HG03025 (cell line): ENCODE results near the gene POLR2I.

Experiments
- ATAC-seq: cut with Tn5 transposase; IDR thresholded peaks from one replicate; pipeline ENCODE4 v1.9.1; 2021; ENCODE audit warnings: mild to moderate bottlenecking, moderate library complexity; ENCODE audit not compliant: unreplicated experiment, low FRiP score

Gene POLR2I

DNA sequence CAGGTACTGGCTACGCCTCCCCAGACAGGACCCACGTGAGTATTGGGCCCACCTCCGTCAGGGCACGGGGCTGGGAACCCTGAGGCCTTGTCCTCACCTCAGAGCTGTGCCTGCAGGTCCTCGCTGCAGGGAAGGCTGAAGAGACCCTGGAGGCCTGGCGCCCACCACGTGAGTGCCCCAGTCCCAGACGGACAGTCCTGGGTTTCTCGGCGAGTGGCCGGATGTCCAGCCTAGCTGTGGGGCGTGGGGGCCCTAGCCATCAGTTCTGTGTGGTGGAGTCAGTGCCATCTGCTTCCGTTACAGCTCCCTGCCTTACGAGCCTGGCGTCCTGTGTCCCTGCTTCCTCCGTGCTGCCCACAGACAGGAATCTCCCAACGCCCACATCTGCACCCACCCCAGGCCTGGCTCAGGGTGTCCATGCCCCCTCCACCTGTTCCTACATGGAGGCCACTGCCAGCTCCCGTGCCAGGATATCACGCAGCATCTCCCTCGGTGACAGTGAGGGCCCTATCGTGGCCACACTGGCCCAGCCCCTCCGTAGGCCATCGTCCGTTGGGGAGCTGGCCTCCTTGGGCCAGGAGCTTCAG lies 11.5 kb downstream of the POLR2I start:
- ATAC-seq: no peak

- ATAC-seq: no peak
These were observed 12.9 kb downstream of the POLR2I start for GRCh38 chr19:36101550-36102327.

- ATAC-seq: no peak
These were observed 14.2 kb downstream of the POLR2I start for GRCh38 chr19:36100476-36100875.

- ATAC-seq: no peak
These were observed 15.4 kb downstream of the POLR2I start for GRCh38 chr19:36099166-36099785.

DNA sequence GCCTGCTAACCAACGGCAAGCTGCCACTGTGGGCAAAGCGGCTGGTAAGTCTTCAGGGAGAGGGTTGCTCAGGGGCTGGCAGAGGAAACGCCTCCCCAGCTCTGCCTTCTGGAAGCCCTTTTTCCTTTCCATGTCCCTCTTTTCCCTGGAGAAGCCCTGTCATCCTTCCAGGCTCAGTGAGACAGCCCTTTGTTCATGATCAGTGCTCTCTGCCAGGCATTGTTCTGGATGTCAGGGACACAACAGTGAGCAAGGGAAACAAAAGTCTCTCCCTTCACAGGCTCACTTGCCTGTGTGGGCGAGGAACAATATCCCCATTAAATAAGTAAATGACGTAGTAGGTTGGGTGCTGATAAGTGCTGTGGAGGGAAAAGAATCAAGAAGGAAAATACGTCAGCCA lies 17.6 kb downstream of the POLR2I start:
- no peak for ATAC-seq

GRCh38 chr19:36093687-36094086 lies 21.0 kb downstream of the POLR2I start:
- ATAC-seq: no peak

DNA sequence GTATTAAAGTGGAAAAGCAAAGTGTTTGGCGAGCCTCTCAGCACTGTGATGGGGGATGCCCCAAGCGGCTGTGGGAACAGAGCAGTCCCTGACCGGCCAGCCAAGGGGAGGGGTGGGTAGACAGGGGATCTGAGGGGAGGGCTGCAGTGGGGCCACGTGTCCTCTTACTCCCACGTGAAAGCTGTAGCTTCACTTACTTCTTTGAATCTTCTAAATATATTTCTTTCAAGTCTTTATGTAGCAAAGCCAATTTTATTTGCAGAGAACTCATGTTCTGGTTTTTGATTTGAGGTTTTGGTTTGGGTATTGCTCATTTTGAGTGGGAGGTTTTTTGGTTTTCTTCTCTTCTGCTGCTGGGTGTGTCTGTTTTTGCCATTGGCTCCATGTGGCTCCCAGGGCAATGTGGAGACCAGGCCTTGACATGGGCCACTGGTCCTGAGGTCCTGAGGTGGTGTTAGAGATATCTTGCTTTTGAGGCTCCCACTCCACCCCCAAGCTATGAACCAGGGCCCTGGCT lies 21.5 kb downstream of the POLR2I start:
- no peak for ATAC-seq

- no peak for ATAC-seq
These were observed 22.1 kb downstream of the POLR2I start for GRCh38 chr19:36092566-36092965.

GRCh38 chr19:36090910-36091695 lies 23.6 kb downstream of the POLR2I start:
- ATAC-seq: no peak

GRCh38 chr19:36089847-36090246 lies 24.8 kb downstream of the POLR2I start:
- no peak for ATAC-seq

DNA sequence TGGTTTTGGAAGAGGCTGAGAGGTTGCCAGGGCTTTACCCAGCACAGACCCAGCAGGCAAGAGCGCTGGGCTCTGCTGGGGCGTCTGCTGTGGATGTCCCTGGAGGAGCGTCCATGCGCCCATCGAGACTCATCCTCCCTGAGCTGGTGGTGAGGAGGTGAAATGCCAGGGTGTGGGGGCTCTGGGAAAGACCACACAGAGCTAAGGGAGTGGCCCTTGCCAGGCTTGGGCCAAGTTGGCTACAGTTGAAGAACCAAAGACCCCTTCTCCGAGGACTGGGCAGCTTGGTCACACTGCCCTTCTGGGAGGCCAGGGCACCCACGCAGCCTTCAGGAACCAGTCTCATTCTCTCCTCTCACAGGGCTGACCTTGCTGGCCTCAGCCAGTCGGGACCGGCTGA lies 28.3 kb downstream of the POLR2I start:
- ATAC-seq: no peak

GRCh38 chr19:36084231-36085009 lies 30.3 kb downstream of the POLR2I start:
- ATAC-seq: no peak

DNA sequence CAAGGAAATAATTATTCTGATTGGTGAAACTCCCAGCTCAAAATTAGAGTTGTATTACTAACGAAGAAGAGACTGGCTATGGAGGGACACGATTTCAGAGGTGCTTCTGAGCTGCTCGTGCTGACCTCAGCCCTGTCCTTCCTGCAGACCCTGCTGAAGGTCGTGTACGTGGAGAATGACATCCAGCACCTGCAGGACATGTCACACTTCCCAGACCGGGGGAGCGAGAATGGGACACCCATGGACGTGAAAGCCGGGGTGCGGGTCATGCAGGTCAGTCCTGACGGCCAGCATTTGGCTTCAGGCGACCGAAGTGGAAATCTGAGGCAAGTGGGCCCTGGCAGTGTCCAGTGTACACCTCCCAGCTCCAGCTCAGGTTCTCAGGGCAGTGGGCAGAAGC lies 31.8 kb downstream of the POLR2I start:
- no peak for ATAC-seq

DNA sequence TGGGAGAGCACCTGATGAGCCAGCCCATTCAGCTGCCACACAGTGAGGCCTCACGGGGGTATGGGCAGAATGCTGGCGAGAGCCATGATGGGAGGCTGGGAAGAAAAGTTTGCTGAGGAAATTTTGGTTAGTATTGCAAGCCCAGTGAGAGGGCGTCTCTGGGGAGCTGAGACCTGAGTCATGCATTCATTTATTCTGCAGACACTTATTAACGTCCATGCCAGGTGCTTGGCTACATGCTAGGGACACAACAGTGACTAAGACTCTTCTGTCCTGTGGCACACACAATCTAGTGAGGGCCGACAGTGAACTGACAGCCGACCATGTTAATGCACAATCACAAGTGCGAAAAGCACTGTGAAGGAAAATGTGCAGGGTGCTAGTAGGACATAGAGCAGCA lies 32.8 kb downstream of the POLR2I start:
- ATAC-seq: no peak

DNA sequence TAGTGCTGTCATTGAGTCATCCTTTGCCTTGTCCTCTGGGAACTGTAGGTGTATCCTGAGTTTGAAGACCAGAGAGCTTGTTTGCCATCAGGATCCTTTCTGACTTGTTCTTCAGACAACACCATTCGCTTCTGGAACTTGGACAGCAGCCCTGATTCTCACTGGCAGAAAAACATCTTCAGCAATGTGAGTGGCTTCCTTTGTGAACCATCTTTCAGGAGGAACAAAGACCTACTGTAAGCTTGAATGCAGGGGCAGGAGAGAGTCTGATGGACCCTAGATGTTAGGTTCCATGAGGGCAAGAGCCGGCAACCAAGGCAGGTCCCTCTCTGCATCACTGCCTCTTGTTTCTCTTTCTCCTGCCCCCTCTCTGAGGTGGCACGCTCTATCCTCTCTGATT lies 33.3 kb downstream of the POLR2I start:
- ATAC-seq: no peak

DNA sequence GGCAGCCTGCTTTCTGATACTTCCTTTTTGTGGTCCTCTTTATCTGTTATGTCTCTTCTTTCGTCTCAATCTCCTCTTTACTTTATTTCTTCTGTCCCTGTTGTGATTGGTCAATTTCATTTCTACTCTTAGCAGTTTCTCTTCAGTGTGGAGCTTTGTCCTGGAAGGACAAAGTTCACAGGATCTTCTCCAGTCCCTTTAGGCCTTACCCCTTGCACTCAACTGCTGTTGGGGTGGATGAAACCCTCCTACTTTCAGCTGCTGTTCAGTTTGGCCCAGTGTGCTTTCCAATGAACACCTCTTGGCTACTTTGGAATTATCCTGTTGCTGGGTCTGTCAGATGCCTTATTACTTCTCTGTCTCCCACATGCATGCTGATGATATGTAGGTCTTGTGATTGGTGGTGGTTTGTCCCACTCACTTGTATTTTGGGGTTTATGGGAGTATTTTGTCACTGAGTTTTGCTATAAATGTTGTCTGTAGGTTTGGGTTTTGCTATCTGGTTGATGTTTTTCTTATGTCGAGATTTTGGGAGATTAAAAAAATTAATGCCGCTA lies 35.2 kb downstream of the POLR2I start:
- no peak for ATAC-seq

- no peak for ATAC-seq
These were observed 41.4 kb downstream of the POLR2I start for GRCh38 chr19:36073121-36073876.

- ATAC-seq: no peak
These were observed 42.6 kb downstream of the POLR2I start for GRCh38 chr19:36072081-36072480.
